HG03139 (cell line): ENCODE data around the gene KATNAL2.
"Not testable (repeated sequence)": the region's sequence is repeated elsewhere in the genome, so short reads cannot be mapped to it uniquely, and the experiment has no call there.

Experiments used
- ATAC-seq: cut with Tn5 transposase; IDR thresholded peaks from one replicate; pipeline ENCODE4 v1.9.1; 2021; ENCODE audit not compliant: unreplicated experiment

KATNAL2 gene

GRCh38 chr18:47030887-47031286 lies 113.5 kb downstream of the KATNAL2 start:
- ATAC-seq: not testable (repeated sequence)

DNA sequence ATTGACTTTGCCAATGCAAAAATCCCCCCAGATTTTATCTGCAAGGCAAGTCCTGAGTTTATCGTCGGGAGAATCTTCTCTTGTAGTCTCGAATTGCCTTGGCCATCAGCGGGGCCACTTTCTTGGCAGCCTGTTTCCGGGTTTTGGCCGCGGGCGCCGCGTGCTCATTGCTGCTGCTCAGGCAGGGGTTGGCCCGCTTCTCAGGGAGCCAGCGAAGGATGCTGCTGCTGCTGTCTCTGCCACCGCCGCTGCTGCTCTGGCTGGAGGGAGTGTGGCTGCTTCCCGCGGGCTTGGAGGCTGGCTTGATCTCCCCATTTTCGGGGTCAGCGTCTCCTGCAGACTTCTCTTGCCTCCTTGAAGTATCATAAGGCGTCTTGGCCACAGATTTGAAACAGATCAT lies 115.5 kb downstream of the KATNAL2 start:
- ATAC-seq: no peak

DNA sequence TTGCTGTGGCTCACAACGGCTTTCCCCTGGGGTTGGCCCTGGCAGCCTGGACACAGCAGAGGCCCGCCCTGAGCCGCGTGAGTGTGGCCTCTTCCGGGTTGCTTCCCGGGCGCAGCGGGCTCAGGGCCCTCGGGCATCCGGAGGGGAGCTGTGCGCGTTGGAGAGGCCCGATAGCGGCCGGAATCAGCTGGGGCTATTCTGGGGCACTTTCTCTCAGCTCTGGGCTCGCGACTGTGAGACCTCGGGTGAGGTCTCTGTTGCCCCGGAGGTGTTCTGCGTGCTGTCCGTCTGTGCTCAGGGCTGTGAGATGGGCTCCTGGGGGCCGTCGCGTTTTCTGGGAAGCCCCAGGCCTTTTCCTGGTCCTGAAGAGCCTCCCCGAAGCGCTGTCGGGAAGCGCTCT lies 117.2 kb downstream of the KATNAL2 start:
- not testable (repeated sequence) for ATAC-seq

DNA sequence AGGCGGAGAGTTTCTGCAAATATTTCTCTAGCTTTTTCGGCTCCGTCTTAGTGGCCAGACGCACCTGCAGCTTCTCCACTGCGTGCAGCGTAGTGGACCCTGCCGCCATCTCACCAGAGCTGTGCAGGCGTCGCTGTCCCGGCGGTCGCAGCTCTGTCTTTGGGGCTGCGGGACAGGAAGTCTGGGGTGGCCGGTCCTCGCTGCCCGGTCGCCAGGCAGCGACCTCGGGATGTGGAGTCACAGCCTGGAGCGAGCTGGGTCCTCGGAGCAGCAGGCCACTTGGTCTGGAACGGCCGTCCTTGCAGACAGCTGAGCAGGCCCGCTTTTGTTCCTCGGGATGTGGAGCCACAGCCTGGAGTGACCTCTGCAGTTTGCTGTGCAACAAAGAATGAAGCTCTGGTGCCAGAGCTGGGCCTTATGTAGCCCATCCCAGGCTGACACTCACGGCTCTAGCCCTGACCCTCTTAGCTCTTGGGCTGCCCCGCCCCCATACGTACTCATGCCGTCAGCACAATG lies 117.8 kb downstream of the KATNAL2 start, which contains the start of gene ELOA2:
Gene ELOA2 (minus strand): TSS at position 466 of the 516 bp plus-strand sequence. CDS start 357 bp downstream, at position 109.
- ATAC-seq: no peak

- ATAC-seq: no peak
These were observed 119.0 kb downstream of the KATNAL2 start for GRCh38 chr18:47036298-47036874.

GRCh38 chr18:47036927-47037578 lies 119.7 kb downstream of the KATNAL2 start:
- no peak for ATAC-seq

DNA sequence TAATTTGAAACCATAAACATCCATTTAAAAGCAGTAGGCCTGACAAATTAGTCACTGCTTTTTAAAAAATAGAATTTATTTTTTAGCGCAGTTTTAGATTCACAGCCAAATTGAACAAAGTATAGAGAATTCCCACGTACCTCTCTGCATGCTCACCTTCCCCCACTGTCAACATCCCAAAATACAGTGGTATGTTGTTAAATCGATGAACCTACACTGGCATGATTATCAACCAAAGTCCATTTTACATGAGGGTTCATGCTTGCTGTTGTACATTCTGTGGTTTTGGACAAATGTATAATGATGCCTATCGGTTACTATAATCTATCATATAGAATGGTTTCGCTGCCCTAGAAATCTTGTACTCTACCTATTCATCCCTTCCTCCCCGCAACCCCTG lies 123.6 kb downstream of the KATNAL2 start:
- no peak for ATAC-seq

DNA sequence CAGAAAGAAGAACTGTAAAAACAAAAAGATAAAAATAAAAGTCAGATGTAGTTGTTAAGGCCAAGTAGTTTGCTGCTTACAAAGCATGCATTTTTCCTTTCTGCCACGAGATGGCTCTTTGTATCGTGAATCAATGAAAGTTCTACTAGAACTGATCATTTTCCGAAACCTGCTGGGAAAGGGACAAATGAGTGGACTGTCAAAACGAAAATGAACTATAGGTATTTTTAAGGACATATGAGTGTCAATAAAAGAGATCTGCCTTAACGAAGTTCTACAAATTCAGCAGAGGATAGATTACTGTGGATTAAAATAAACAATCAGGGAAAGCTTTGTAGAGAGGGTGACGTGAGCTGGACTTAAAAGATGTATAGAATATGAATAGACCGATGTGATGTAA lies 133.1 kb downstream of the KATNAL2 start:
- no peak for ATAC-seq

- no peak for ATAC-seq
These were observed 137.0 kb downstream of the KATNAL2 start for GRCh38 chr18:47054369-47054768.

- no peak for ATAC-seq
These were observed 145.1 kb downstream of the KATNAL2 start for GRCh38 chr18:47062471-47062870.

- ATAC-seq: no peak
These were observed 145.7 kb downstream of the KATNAL2 start for GRCh38 chr18:47063096-47063495.

GRCh38 chr18:47067648-47068047 lies 150.2 kb downstream of the KATNAL2 start:
- ATAC-seq: no peak

DNA sequence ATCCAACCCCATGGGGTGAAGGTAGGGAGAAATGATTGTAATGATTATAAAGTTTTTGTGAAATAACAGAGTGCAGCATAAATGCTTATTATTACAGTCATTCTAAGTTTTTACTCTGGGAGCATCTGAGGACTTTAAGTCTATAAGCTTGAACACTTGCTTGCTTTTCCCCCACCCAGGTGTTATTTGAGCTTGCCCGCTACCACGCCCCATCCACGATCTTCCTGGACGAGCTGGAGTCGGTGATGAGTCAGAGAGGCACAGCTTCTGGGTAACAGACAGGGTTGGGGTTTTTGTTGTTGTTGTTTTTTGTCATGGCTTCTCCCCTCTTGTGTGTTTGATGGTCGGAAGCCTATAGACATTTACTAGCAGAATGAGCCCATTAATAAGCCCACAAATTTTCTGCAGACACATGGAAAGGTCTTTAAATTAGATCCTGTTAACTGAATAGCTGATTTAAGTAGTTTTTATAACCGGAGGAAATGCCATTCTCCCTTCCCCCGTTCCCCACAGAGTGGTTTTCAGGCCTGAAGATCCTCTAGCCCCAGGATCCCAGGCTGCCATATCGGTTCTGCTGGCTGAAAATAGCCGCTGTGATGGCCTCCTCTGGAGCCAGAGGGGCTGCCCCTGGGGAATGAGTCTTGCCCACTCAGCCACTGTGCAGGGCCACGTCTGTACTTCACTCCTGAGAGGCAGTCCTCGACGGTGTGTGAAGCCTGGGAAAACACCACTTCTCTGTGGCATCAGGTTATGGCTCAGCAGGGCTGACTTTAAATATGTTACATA lies 157.9 kb downstream of the KATNAL2 start:
- ATAC-seq: no peak

DNA sequence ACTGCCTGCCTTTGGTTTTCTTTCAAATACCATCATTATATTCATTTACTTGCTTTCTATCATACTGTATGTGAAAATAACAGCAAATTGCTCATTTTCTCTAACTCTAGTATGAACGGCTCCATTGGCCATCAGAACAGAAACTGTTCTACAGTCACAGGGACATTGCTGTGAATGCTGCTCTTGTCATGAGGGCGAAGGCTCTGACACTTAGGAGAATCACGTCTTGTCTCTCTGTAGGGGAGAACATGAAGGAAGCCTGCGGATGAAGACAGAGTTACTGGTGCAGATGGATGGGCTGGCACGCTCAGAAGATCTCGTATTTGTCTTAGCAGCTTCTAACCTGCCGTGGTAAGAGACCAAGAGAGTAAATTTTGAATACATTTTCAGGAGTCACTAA lies 159.7 kb downstream of the KATNAL2 start:
- ATAC-seq: no peak

- ATAC-seq: no peak
These were observed 163.5 kb downstream of the KATNAL2 start for GRCh38 chr18:47080872-47081271.

GRCh38 chr18:47081578-47081977 lies 164.2 kb downstream of the KATNAL2 start:
- ATAC-seq: no peak

DNA sequence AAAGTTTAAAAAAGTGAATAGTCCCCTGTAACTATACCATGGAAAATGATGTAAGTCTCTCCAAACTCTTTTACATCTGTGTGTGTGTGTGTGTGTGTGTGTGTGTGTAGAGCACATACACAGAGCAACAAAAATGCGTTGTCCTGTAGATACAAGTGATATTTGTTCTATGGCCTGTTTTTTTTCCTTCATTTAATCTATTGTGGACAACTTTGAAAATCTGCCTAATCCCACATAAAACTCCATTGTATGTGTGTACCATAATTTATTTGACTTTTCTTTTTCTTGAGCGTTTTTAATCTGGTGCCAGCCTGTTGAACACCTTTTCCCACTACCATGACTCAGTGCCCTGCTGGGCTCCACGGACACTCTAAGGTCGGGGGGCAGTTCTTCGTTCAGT lies 170.3 kb downstream of the KATNAL2 start:
- ATAC-seq: no peak

DNA sequence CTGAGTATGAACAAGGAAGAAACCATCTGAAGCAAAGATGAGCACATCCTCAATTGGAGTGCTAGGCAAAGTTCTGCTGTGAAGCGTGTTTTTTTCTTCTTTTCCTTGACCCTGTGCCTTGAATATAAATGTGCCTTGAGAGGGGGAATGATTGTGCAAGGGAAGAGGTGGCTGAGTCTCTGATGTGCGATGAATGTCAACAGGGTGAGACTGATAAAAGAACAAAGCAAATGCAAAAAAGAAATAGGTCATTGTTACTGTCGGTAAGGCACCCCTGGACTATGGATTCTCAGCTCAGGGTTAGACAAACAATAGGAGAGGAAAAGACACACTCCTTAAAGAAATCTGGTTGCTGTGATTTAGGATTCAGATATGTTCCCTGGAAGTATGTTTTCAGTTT lies 178.4 kb downstream of the KATNAL2 start:
- no peak for ATAC-seq

GRCh38 chr18:47100212-47100831 lies 182.9 kb downstream of the KATNAL2 start:
- ATAC-seq: no peak

DNA sequence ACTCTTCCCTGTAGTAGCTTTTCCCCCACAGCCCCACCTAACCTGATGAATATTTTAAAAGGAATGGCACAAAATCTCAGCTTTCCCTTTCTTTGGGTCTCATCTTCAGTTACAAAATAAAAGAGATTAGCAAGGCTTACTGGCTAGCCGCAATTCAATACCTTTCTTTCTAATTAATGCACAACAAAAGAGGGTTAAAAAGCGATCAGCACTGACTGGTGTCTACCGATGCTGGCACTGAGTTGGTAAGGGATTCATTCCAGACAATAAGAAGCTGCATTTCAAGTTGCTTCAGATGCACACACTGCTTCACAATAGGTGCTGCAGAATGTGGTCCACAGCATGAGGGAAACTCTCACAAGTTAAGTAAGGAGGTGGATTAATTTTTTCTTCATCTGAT lies 191.0 kb downstream of the KATNAL2 start:
- no peak for ATAC-seq

DNA sequence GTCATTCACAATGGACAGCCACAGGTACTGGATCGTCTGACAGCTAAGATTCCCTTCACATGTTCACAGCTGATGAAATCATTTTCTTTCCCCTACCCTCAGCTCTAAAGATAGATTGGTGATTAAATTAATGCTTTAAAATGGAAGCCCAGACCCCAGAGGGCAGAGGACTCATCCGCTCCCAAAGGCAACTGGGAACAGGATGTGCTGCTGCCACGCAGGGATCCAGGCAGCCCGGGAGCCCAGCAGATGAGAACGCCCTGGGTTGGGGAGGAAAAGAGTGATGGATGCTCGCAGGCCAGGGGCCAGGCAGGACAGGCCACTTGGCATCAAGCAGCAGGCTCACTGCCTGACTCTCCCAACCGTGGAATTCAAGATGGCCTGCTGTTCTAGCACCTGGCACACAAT lies 191.6 kb downstream of the KATNAL2 start:
- ATAC-seq: no peak
